GM23248 (cell line): ENCODE results near the gene ANKRD13D. TPM values are rescaled to one million over a fixed set of nuclear protein-coding genes. Genes with fewer than 3 reads are reported as not detected.

ENCODE experiments used
- DNase-seq: peaks from one replicate; pipeline ENCODE4 v3.0.0-alpha.2; 2015
- H2AFZ ChIP-seq: fragments of 200-600 bp; sonication (generic); 2 replicates; pipeline ENCODE4 v1.6.1; 2016; ENCODE audit warnings: antibody characterized with exemption
- H3F3A ChIP-seq: fragments of 200-600 bp; sonication (generic); 2 replicates; pipeline ENCODE4 v1.6.1; 2016; ENCODE audit warnings: mild to moderate bottlenecking, antibody characterized with exemption, mixed run types; ENCODE audit not compliant: insufficient read depth
- H3K27ac ChIP-seq: fragments of 200-600 bp; sonication (generic); 2 replicates; pipeline ENCODE4 v1.5.1; 2016; ENCODE audit warnings: mild to moderate bottlenecking
- H3K27me3 ChIP-seq: fragments of 200-600 bp; sonication (generic); replicated peaks from 2 replicates; pipeline ENCODE4 v1.6.1; 2016; ENCODE audit warnings: mild to moderate bottlenecking; ENCODE audit not compliant: insufficient read depth
- H3K36me3 ChIP-seq: fragments of 200-600 bp; sonication (generic); 2 replicates; pipeline ENCODE4 v1.6.1; 2016; ENCODE audit warnings: low read depth, mild to moderate bottlenecking
- H3K4me1 ChIP-seq: fragments of 200-600 bp; sonication (generic); 2 replicates; pipeline ENCODE4 v1.6.1; 2016; ENCODE audit warnings: mild to moderate bottlenecking; ENCODE audit not compliant: insufficient read depth
- H3K4me2 ChIP-seq: fragments of 200-600 bp; sonication (generic); one replicate; pipeline ENCODE4 v1.6.1; 2016; ENCODE audit warnings: mild to moderate bottlenecking; ENCODE audit not compliant: unreplicated experiment
- H3K4me3 ChIP-seq: fragments of 200-600 bp; sonication (generic); 2 replicates; pipeline ENCODE4 v1.5.1; 2016; ENCODE audit warnings: mild to moderate bottlenecking
- H3K79me2 ChIP-seq: fragments of 200-600 bp; sonication (generic); 2 replicates; pipeline ENCODE4 v1.6.1; 2016; ENCODE audit warnings: mild to moderate bottlenecking; ENCODE audit not compliant: insufficient read depth
- H3K9ac ChIP-seq: fragments of 200-600 bp; sonication (generic); 2 replicates; pipeline ENCODE4 v1.6.1; 2016; ENCODE audit warnings: mild to moderate bottlenecking
- H3K9me2 ChIP-seq: fragments of 200-600 bp; sonication (generic); 2 replicates; pipeline ENCODE4 v1.6.1; 2016; ENCODE audit warnings: mixed run types, mild to moderate bottlenecking, moderate library complexity; ENCODE audit not compliant: insufficient read depth
- H3K9me3 ChIP-seq: fragments of 200-600 bp; sonication (generic); one replicate; pipeline ENCODE4 v1.6.1; 2017; ENCODE audit warnings: low read depth
- H4K20me1 ChIP-seq: fragments of 200-600 bp; sonication (generic); 2 replicates; pipeline ENCODE4 v1.6.0; 2016; ENCODE audit not compliant: insufficient read depth
- EZH2 ChIP-seq: fragments of 200-600 bp; sonication (generic); IDR thresholded peaks from 2 replicates; pipeline ENCODE4 v1.6.1; 2018; ENCODE audit warnings: antibody characterized with exemption, mild to moderate bottlenecking; ENCODE audit not compliant: insufficient read depth, poor library complexity, severe bottlenecking
- EZH2phosphoT487 ChIP-seq: fragments of 200-600 bp; sonication (generic); IDR thresholded peaks from 2 replicates; pipeline ENCODE4 v1.6.1; 2018; ENCODE audit warnings: antibody characterized with exemption, moderate library complexity, mild to moderate bottlenecking, low read depth; ENCODE audit not compliant: insufficient read depth
- WGBS, 2 experiments: methylation state at CpG; one replicate each; pipeline ENCODE4 v1.1.6; 2015 to 2017; ENCODE audit warnings: low lambda C conversion rate in 2 of 2, low coverage in 1 of 2; ENCODE audit errors: missing lambda C conversion rate in 2 of 2; 5-methylcytosine and 5-hydroxymethylcytosine counted together
- in situ Hi-C: fragments of 300-500 bp; cut with MboI; formaldehyde crosslinking; loops from 2 replicates; pipeline ENCODE4 v1.15.0; 2020
- polyA plus RNA-seq: library from polyadenylated mRNA; unstranded; fragments of >200 nt; fragmentation: Nextera tagmentation; extraction: Ambion mirVana; gene quantifications from 2 replicates; pipeline ENCODE4 v1.2.1, GENCODE V29; 2016
- total RNA-seq: library from RNA; depleted of rRNA; stranded (reverse); fragments of >200 nt; shearing (Covaris generic); gene quantifications from 2 replicates; pipeline ENCODE4 v1.2.3, GENCODE V29; 2014

The ANKRD13D gene
- total and polyA plus RNA-seq, 2 experiments from 2014 or later = 16.4 to 42.9 TPM

DNA sequence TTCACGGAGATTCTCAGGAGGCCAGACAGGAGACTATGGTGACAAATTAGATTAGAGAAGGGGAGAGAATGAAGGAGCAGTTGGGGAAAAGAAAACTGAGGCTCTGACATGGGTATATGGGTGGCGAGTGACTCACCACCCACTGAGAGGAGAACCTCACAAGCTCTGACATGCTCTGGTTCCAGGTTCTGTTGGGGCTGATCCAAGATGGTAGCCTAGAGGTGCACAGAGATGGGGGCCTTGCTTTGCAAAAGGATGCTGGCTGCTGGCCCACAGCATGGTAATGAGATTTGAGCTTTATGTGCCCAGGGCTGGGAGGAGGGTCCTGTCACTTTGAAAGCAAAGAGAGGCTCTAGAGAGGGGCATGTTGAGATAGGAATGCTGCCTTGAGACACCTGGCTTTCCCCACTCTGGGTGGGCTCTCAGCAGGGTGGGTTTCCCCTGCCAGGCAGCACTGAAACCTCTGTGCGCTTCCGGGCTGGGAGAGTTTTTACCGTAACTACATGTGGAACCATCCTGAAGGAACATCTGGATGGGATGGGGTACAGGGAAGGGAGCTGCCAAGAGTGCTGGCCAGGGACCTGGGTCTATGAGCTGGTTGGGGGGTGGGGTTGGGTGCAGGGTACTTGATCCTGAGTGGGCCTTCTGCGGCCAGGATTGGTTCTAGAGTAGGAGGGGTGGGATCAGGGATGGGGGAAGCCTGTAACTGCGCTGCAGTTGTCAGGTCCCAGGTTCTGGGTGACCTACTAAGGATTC, 24.0 kb upstream of the ANKRD13D start:
- in situ Hi-C loops = no loop called here
- TF ChIP-seq EZH2phosphoT487 (no peak), EZH2 (no peak)
- peak; percentile 43 for DNase-seq

DNA sequence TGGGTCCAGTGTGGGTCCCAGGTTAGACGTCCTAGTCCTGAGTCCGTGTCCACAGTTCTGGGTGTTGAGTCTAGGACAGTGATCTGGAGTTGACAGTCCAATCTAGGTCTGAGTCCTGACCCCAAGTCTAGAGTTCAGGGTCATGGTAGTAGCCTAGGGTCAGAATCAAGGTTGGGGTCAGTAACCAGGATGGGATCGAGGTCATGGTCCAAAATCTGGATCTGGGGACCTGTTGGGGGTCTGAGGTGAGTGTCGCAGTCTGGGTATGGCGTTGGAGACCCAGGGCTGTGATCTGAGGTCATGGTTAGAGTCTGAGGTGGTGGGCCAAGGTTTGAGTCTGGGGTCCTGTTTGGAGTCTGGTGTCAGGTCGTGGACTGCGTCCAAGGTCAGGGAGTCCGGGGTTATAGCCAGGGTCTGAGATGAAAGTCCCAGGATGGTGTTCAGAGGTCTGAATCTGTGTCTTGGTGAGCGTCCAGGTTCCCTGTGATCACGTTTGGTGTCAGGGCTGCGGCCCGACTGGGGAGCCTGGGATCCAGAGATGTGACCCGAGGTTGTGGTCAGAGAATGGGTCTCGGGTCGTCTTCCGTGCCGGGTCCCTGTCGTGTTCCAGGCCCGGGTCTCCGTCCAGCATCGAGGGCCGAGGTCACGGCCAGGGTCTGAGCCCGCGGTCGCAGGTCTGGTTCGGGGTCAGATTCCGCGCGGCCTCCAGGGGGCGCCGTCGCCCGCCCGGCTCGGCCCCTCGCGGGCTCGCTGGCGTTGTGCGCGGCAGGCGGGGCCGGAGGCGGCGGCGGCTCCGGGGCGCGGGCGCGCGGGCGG, 23.3 kb upstream of the ANKRD13D start:
- peak overlapping the region; percentile 74 for H2AFZ ChIP-seq
- DNase-seq = peak; percentile 85
- H3K9ac ChIP-seq = peak overlapping the region; percentile 68
- peaks cover 48% of the 10 kb centered on the region for H3K79me2 ChIP-seq
- peak overlapping the region; percentile 68 for H3K4me2 ChIP-seq
- in situ Hi-C loops = no loop called here
- WGBS, 2 experiments = 8 to 14% methylated on average over 26 to 46 of the region's 54 CpGs
- no peak overlapping the region for H3K27ac ChIP-seq
- peaks cover 33% of the 10 kb centered on the region for H3K4me1 ChIP-seq
- no peaks in the 10 kb centered on the region for H3K36me3 ChIP-seq
- no peaks in the 10 kb centered on the region for H3K9me3 ChIP-seq
- no peaks in the 10 kb centered on the region for H3K27me3 ChIP-seq
- peak overlapping the region; percentile 69 for H3K4me3 ChIP-seq
- TF ChIP-seq EZH2phosphoT487 = no peak
- TF ChIP-seq EZH2 = no peak
- no peaks in the 10 kb centered on the region for H3K9me2 ChIP-seq
- no peaks in the 10 kb centered on the region for H4K20me1 ChIP-seq
- peaks cover 19% of the 10 kb centered on the region for H3F3A ChIP-seq

More for the DNA sequence above, 24.0 kb upstream of the ANKRD13D start:
- Histone ChIP-seq H3K4me2 (no peak overlapping the region), H3F3A (peaks cover 15% of the 10 kb centered on the region), H3K27ac (no peak overlapping the region), H3K9me2 (no peaks in the 10 kb centered on the region), H3K4me3 (no peak overlapping the region), H3K36me3 (no peaks in the 10 kb centered on the region), H3K4me1 (peaks cover 30% of the 10 kb centered on the region), H2AFZ (no peak overlapping the region), H4K20me1 (no peaks in the 10 kb centered on the region), H3K9ac (no peak overlapping the region), H3K79me2 (peaks cover 40% of the 10 kb centered on the region), H3K9me3 (no peaks in the 10 kb centered on the region), H3K27me3 (no peaks in the 10 kb centered on the region)
- 71 to 85% methylated on average over 6 to 7 of the region's 7 CpGs for WGBS, 2 experiments

DNA sequence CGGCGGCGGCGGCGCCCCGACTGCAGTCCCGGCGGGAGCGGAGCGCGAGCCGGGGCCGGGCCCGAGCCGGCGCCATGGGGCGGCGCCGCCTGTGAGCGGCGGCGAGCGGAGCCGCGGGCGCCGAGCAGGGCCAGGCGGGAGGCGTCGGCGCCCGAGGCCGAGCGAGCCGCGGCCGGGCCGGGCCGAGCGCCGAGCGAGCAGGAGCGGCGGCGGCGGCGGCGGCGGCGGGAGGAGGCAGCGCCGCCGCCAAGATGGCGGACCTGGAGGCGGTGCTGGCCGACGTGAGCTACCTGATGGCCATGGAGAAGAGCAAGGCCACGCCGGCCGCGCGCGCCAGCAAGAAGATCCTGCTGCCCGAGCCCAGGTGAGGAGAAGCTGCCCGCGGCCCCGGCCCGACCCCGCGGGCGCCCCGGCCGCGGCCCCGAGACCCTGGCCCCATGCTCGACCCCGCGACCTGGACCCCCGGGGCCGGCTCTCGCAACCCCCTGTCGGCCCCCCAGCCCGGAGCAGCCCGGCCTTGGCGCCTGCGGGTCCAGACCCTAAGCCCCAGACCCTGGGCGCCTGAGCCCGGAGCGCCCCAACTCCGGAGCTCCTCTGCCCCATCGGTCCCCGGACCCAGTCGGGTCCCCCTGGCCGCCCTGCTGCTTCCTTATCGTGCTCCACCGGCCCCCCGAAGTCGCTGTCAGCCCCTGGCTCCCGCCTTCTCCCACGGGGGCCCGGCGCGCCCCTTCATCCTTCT, 22.5 kb upstream of the ANKRD13D start, which contains the start of gene GRK2:
GRK2 (plus strand) TSS at position 25 of the 739 bp plus-strand sequence; CDS start at position 252, 227 bp downstream.
- H3K27me3 ChIP-seq = no peaks in the 10 kb centered on the region
- H3K9me2 ChIP-seq = no peaks in the 10 kb centered on the region
- peaks cover 55% of the 10 kb centered on the region for H3K79me2 ChIP-seq
- no peaks in the 10 kb centered on the region for H4K20me1 ChIP-seq
- peak within 1 kb of the TSS; percentile 74 for H2AFZ ChIP-seq
- peaks cover 33% of the 10 kb centered on the region for H3K4me1 ChIP-seq
- peaks cover 21% of the 10 kb centered on the region for H3F3A ChIP-seq
- no peak within 1 kb of the TSS for H3K27ac ChIP-seq
- 1 to 2% methylated on average over 19 to 70 of the region's 103 CpGs for WGBS, 2 experiments
- H3K4me2 ChIP-seq = peak within 1 kb of the TSS; percentile 94
- no peaks in the 10 kb centered on the region for H3K9me3 ChIP-seq
- H3K36me3 ChIP-seq = no peaks in the 10 kb centered on the region
- peak within 1 kb of the TSS; percentile 88 for H3K9ac ChIP-seq
- H3K4me3 ChIP-seq = peak within 1 kb of the TSS; percentile 93
- in situ Hi-C loops = no loop called here
- DNase-seq = peak; percentile 86
- TF ChIP-seq EZH2 = no peak
